Fibroblast of skin of back (primary cell): ENCODE results near the gene GPD1L.

ENCODE experiments used
- DNase-seq: peaks from one replicate; pipeline ENCODE4 v3.0.0-alpha.2; 2013

GPD1L gene

DNA sequence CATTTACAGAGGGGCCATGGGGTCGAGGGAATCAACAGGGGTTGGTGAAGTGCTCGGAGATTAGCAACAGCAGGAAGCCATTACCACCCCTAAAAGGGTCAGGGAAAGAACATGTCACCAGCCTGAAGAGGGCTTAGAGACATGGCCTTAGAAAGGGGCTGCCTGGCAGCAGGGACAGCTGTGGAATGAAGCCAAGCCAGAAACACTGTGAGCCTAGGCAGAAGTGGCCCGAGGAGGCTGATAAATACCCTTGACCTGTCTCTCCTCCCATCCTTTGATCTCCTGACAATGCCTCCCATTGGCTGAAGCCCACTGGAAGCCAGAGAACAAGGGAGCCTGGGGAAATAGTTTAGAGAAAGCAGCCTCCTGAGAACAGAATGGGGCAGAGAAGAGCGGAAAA, 31.4 kb downstream of the GPD1L start:
- DNase-seq = no peak

DNA sequence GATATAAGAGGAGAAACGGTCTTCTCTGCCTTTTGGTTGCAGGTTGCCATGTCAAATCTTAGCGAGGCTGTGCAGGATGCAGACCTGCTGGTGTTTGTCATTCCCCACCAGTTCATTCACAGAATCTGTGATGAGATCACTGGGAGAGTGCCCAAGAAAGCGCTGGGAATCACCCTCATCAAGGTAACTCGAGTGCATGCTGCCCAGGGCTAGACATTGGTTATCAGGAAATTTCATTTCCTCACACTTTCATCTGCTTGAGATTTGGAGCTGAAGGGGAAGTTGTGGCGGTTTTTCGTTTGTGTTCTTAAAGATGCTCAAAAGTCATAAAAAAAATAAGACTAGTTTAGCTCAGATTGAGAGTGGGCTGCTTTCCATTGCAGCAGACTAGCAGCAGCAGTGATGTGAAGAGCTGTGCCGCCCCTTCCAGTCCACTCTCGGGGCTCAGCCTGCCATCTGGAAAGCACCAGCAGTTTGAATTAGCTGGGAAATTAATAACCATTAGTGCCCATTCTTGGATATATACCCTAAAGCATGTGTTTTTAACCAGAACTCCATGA, 32.2 kb downstream of the GPD1L start:
- no peak for DNase-seq

DNA sequence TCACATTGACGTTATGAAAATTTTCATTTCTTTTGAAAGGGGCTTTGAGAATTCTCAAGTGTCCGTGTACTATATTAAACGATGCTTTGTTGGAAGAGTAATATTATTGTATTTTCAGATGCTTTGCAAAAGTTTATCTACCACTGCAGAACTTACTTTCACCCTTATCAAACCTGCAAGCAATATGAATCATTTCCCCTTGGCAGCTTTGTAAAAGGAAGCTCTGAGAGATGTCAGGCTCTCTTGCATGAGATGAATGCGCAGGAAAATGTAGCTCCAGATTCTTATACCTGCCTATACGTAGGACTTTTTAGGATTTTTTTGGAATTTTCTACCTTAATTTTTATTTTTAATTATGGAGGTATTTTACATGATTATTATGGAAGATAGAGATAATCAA, 34.5 kb downstream of the GPD1L start:
- no peak for DNase-seq

GRCh38 chr3:32143849-32144757, 37.7 kb downstream of the GPD1L start:
- DNase-seq = peak; percentile 96

DNA sequence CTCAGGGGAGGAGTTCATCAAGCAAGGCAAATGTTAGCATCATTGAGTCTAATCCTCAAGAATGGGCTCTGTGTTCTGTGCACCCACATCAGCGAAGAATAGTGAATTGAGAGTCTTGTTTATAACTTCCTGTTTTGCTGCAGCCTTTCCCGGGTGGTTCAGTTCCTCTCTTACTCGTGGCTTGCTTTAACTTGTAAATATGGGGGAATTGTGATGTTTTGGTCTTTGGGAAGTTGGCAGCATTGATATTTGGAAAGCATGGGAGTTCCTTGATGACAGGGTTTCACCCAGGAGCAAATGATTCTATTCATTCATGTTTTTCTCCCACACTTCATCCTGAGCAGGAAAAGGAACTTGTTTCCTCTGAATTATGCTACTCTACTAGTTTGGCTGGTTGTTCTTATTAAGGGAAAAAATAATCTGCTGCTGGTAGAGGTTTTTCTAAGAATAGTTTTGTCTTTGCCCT, 40.4 kb downstream of the GPD1L start:
- DNase-seq = no peak

GRCh38 chr3:32147509-32147908, 41.1 kb downstream of the GPD1L start:
- no peak for DNase-seq

DNA sequence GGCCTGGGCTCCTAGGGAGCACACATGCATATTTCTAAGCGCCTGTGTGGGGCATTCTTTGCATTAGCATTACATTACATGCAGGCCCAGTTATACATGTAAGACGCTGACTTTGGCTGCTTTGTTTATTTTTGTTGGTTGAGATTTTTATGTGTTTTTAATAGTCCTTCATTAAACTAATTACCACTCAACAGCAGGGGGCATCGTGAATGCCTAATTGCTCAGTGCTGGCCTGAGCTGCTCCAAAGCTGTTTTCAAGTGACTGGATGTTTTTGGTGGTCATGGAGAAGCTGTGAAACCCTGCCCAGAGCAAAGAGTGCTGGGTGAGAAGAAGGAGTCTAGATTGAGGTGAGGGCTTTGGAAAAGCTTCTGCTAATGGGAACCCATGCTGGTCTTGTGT, 41.5 kb downstream of the GPD1L start:
- DNase-seq = no peak

- peak; percentile 24 for DNase-seq
These were observed 41.9 kb downstream of the GPD1L start for GRCh38 chr3:32148351-32148750.

GRCh38 chr3:32153414-32154204, 47.2 kb downstream of the GPD1L start:
- DNase-seq = no peak

- no peak for DNase-seq
These were observed 47.8 kb downstream of the GPD1L start for GRCh38 chr3:32154205-32154579.

DNA sequence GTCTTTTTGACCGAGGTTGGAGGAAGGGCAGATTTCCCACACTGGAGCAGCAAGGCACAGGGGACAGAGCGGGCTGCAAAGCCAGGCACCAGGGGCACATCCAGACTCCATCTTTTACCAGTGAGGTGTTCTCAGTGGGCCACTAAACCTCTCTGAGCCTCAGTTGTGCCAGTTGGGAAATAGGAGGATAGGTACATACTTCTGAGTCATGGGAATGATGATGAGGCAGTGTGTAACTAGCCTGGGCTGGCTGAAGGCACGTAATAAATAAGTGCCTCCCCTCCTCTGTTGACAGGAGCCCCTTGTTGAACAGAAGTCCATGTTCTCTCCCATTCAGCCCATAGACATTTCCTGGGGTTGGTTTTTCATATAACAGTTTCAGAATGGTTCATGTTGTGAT, 48.7 kb downstream of the GPD1L start:
- no peak for DNase-seq

GRCh38 chr3:32157600-32158264, 51.3 kb downstream of the GPD1L start:
- no peak for DNase-seq

- DNase-seq = no peak
These were observed 54.3 kb downstream of the GPD1L start for GRCh38 chr3:32160706-32161214.

GRCh38 chr3:32165442-32165841, 59.0 kb downstream of the GPD1L start:
- no peak for DNase-seq

- no peak for DNase-seq
These were observed 60.2 kb downstream of the GPD1L start for GRCh38 chr3:32166654-32167053.

DNA sequence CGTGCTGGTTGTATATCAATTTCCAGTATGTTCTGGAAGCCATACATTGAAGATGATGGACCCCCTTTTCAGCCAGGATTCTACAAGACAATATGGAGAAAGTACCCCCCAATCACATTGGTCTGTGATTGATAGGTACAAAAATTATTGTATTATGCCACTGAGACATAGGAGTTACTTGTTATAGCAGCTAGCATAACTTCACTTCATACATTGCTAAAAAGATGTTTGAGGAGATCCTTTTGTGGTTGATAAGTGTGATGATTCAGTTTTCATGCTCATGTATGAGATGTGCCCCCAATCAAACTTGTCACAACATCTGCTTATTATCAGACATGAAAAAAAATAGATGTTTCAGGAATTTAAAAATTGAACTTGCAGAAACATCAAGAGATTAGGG, 66.0 kb downstream of the GPD1L start:
- no peak for DNase-seq

- peak; percentile 65 for DNase-seq
These were observed 69.3 kb downstream of the GPD1L start for GRCh38 chr3:32175607-32176197.

DNA sequence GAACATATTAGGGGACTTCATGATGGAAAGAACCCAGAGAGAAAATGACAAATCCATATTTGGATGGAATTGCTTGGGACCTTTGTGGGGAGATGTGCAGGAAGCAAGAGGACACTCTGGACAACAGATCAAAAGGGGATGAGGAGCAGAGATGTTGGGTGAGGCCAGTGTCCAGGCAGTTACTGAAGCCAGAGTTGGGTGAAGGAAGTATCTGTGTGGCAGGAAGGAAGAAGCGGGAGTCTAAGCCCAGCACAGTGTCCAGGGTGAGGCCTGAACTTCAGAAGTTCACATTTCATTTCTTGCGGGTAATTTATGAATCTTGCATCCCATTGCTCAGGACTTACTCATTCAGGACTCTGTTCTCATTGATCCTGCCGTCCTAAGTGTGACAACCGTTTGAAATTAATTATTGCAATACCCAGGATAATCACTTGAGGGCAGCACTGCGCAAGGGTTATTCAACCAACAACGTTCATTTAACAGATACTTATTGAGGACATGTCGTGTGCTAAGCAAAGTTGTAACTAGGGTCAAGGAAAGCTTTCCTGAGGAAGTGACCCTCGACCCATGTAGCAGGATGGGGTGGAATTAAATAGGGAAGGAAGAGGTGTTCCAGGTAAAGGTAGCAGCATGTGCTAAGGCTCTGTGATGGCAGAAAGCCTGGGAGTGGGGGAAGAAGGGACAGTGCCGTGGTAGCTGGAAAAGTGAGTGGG, 70.7 kb downstream of the GPD1L start:
- DNase-seq = peak; percentile 63

GRCh38 chr3:32177702-32178198, 71.3 kb downstream of the GPD1L start:
- peak; percentile 72 for DNase-seq

GRCh38 chr3:32180141-32180784, 73.8 kb downstream of the GPD1L start:
- no peak for DNase-seq

DNA sequence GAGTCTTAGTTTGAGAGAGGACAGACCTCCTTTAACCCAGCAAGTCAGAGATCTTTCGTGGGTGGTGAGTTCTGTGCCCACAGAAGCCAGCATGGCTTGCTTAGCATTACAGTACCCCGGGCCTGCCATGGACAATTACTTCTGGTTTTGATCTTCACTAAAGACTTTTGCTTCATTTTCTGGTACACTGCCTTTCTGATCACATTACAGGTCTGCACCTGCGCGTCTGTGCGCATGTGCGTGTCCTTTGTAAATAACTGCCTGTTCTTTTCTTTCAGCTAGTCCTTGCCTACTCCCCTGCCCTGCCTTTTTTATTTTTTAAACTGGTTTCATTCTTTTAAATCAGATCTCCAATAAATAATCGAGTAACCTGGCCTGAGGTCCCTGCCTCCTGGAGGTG, 74.9 kb downstream of the GPD1L start:
- DNase-seq = no peak
